ENCODE data around the gene NPPA. TPM values are rescaled to one million over a fixed set of nuclear protein-coding genes. Genes with fewer than 3 reads are reported as not detected.

NPPA gene
- total RNA-seq, 1 donor = not detected

GRCh38 chr1:11845641-11846335 lies 1.8 kb downstream of the NPPA start:
- no peak overlapping the region for H3K4me3 ChIP-seq (ENCODE audit: low read depth, low read length)
- peak; percentile 22 for DNase-seq (ENCODE audit: low read depth)
- TF ChIP-seq CTCF (IDR thresholded peaks at IDR 0.05; ENCODE audit: insufficient read depth, low read depth, low read length) = no peak

GRCh38 chr1:11842154-11843041 lies 5.2 kb downstream of the NPPA start:
- peak; percentile 74 for DNase-seq (ENCODE audit: low read depth)
- no peak for TF ChIP-seq CTCF (IDR thresholded peaks at IDR 0.05; ENCODE audit: insufficient read depth, low read depth, low read length)
- no peak overlapping the region for H3K4me3 ChIP-seq (ENCODE audit: low read depth, low read length)

- TF ChIP-seq CTCF (IDR thresholded peaks at IDR 0.05; ENCODE audit: insufficient read depth, low read depth, low read length) = no peak
- no peak overlapping the region for H3K4me3 ChIP-seq (ENCODE audit: low read depth, low read length)
- DNase-seq (ENCODE audit: low read depth) = no peak
Measured at GRCh38 chr1:11841245-11842153, 6.1 kb downstream of the NPPA start.

- no peak overlapping the region for H3K4me3 ChIP-seq (ENCODE audit: low read depth, low read length)
- no peak for TF ChIP-seq CTCF (IDR thresholded peaks at IDR 0.05; ENCODE audit: insufficient read depth, low read depth, low read length)
- no peak for DNase-seq (ENCODE audit: low read depth)
Measured at GRCh38 chr1:11839727-11840705, 7.6 kb downstream of the NPPA start.

GRCh38 chr1:11838349-11839272 lies 9.0 kb downstream of the NPPA start:
- DNase-seq (ENCODE audit: low read depth) = peak; percentile 56
- no peak overlapping the region for H3K4me3 ChIP-seq (ENCODE audit: low read depth, low read length)
- peak; percentile 99 for TF ChIP-seq CTCF (IDR thresholded peaks at IDR 0.05; ENCODE audit: insufficient read depth, low read depth, low read length)

All from fibroblast of villous mesenchyme (primary cell).